Activated CD4-positive, alpha-beta T cell treated with anti-CD3 and anti-CD28 coated beads, Interleukin-2, amount 10 ng/mL, durations not matched to agents 7 days and 5 days (primary cell): Measurements from ENCODE around the gene ABCB8. TPM values are rescaled to one million over a fixed set of nuclear protein-coding genes. Genes with fewer than 3 reads are reported as not detected.

Source experiments
- CTCF ChIA-PET: fragments of 350-600 bp; sonication (Branson Sonifier 250); formaldehyde crosslinking; loops from one replicate; lab custom pipeline; 2021; ENCODE audit warnings: antibody characterized with exemption; lab: Charles Lee
- POLR2A ChIA-PET: fragments of 350-600 bp; sonication (Branson Sonifier 250); formaldehyde crosslinking; loops from one replicate; lab custom pipeline; 2021; ENCODE audit warnings: antibody characterized with exemption; lab: Charles Lee
- DNase-seq: peaks from one replicate; pipeline ENCODE4 v3.0.0-alpha.2; 2020
- H3K27ac Mint-ChIP-seq: one replicate; pipeline ENCODE4 v1.8.0; 2021; ENCODE audit warnings: mild to moderate bottlenecking, moderate library complexity, mixed read lengths
- H3K27me3 Mint-ChIP-seq: one replicate; pipeline ENCODE4 v1.8.0; 2021; ENCODE audit warnings: mixed read lengths
- H3K36me3 Mint-ChIP-seq: one replicate; pipeline ENCODE4 v1.8.0; 2021; ENCODE audit warnings: low read depth, mixed read lengths
- H3K4me1 Mint-ChIP-seq: one replicate; pipeline ENCODE4 v1.8.0; 2021; ENCODE audit warnings: mixed read lengths
- H3K4me3 Mint-ChIP-seq: one replicate; pipeline ENCODE4 v1.8.0; 2021; ENCODE audit warnings: mild to moderate bottlenecking, moderate library complexity, mixed read lengths
- H3K9me3 Mint-ChIP-seq: one replicate; pipeline ENCODE4 v1.8.0; 2021; ENCODE audit warnings: mixed read lengths
- total RNA-seq, 2 experiments: library from RNA; stranded (reverse); gene quantifications; one replicate each; pipeline ENCODE4 v1.2.3, GENCODE V29; 2021

ABCB8 gene
- total RNA-seq, 2 experiments from 2014 or later, result 57.5 to 67.8 TPM

DNA sequence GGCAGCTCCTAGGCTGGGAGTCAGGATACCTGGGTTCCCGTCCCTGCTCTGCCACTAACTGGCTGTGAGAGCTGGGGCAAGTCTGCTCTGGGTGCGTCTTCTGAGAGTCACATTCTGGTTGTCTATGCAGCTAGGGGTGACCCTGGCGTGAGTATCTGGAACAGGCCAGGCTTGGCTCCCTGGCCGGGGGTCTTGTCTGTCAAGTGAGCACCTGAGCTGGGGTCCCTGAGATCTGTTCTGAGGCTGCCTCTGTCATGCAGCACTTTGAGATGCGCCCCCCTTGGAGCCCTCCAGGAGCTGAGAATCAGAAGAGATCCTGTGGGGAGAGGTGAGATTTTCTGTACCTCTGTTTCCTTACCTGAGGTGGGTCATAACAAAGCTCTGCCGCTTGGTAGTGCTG lies 65.5 kb downstream of the ABCB8 start:
- POLR2A ChIA-PET, result no interaction called here
- DNase-seq, result no peak
- no peak overlapping the region for H3K4me3 Mint-ChIP-seq

GRCh38 chr7:151094675-151095074 lies 66.4 kb downstream of the ABCB8 start:
- Mint-ChIP-seq H3K36me3 (no peaks in the 10 kb centered on the region), H3K9me3 (no peaks in the 10 kb centered on the region), H3K4me3 (no peak overlapping the region), H3K27me3 (no peaks in the 10 kb centered on the region), H3K4me1 (no peaks in the 10 kb centered on the region), H3K27ac (no peak overlapping the region)
- ChIA-PET POLR2A (no interaction called here), CTCF (interaction anchor here (0.7 to 1.5 kb wide), 2 partner anchors 18 to 483 kb away, joined by 3 to 4 read pairs; no protein-coding TSS in a partner anchor)
- DNase-seq, result no peak

More for the DNA sequence above, 65.5 kb downstream of the ABCB8 start:
- H3K9me3 Mint-ChIP-seq, result no peaks in the 10 kb centered on the region
- CTCF ChIA-PET, result interaction anchor here (0.5 to 1.5 kb wide), 4 partner anchors 17 to 290 kb away, joined by 3 to 4 read pairs (median 4); no protein-coding TSS in a partner anchor
- H3K36me3 Mint-ChIP-seq, result no peaks in the 10 kb centered on the region
- H3K27ac Mint-ChIP-seq, result no peak overlapping the region
- peaks cover 4% of the 10 kb centered on the region for H3K4me1 Mint-ChIP-seq
- H3K27me3 Mint-ChIP-seq, result peaks cover 4% of the 10 kb centered on the region

- Mint-ChIP-seq H3K4me1 (no peaks in the 10 kb centered on the region), H3K27me3 (no peaks in the 10 kb centered on the region), H3K36me3 (no peaks in the 10 kb centered on the region), H3K27ac (no peak overlapping the region), H3K4me3 (no peak overlapping the region), H3K9me3 (no peaks in the 10 kb centered on the region)
- no peak for DNase-seq
- CTCF ChIA-PET, result interaction anchor here (0.5 kb wide), 1 partner anchor 12 kb away, joined by 5 read pairs; no protein-coding TSS in a partner anchor
- POLR2A ChIA-PET, result no interaction called here
Observed at GRCh38 chr7:151095123-151095797, 67.0 kb downstream of the ABCB8 start.

- Mint-ChIP-seq H3K27me3 (no peaks in the 10 kb centered on the region), H3K36me3 (no peaks in the 10 kb centered on the region), H3K27ac (peak overlapping the region; percentile 22), H3K4me1 (no peaks in the 10 kb centered on the region), H3K4me3 (no peak overlapping the region), H3K9me3 (no peaks in the 10 kb centered on the region)
- POLR2A ChIA-PET, result no interaction called here
- CTCF ChIA-PET, result no interaction called here
- DNase-seq, result no peak
Observed at GRCh38 chr7:151095828-151096475, 67.7 kb downstream of the ABCB8 start.

Other genes starting within 250 kb of the ABCB8 start
- not detected for gene TMEM176B, start 228.1 kb upstream of the ABCB8 start, total RNA-seq
- not detected for gene TMEM176A, start 227.7 kb upstream of the ABCB8 start, total RNA-seq
- gene AOC1, start 175.9 kb upstream of the ABCB8 start, total RNA-seq, result not detected
- gene KCNH2, start 50.1 kb upstream of the ABCB8 start, total RNA-seq, result under 1 TPM; 0.27 to 0.30 TPM
- gene NOS3, start 37.4 kb upstream of the ABCB8 start, total RNA-seq, result 10 to 100 TPM; 21.6 to 22.3 TPM
- gene ATG9B, start 4.0 kb upstream of the ABCB8 start, total RNA-seq, result 10 to 100 TPM; 12.1 to 12.3 TPM
- gene ASIC3, start 20.1 kb downstream of the ABCB8 start, total RNA-seq, result 1 to 10 TPM; 6.0 to 8.3 TPM
- 10 to 100 TPM; 26.0 to 26.9 TPM for gene CDK5, start 29.4 kb downstream of the ABCB8 start, total RNA-seq
- 100 to 1,000 TPM; 106 to 114 TPM for gene SLC4A2, start 31.1 kb downstream of the ABCB8 start, total RNA-seq
- gene FASTK, start 52.4 kb downstream of the ABCB8 start, total RNA-seq, result 10 to 100 TPM; 76.4 to 85.9 TPM
- gene TMUB1, start 55.0 kb downstream of the ABCB8 start, total RNA-seq, result 10 to 100 TPM; 73.7 to 77.1 TPM
- 10 to 100 TPM; 18.1 to 19.7 TPM for gene AGAP3, start 58.0 kb downstream of the ABCB8 start, total RNA-seq
- not detected for gene GBX1, start 139.2 kb downstream of the ABCB8 start, total RNA-seq
- not detected for gene ASB10, start 158.8 kb downstream of the ABCB8 start, total RNA-seq
- gene H2BK1, start 182.0 kb downstream of the ABCB8 start, total RNA-seq, result not detected
- 10 to 100 TPM; 31.7 to 34.3 TPM for gene ABCF2, start 198.8 kb downstream of the ABCB8 start, total RNA-seq
- gene CHPF2, start 204.0 kb downstream of the ABCB8 start, total RNA-seq, result 10 to 100 TPM; 40.7 to 42.3 TPM
- 1 to 10 TPM; 2.0 to 2.5 TPM for gene SMARCD3, start 220.2 kb downstream of the ABCB8 start, total RNA-seq